GM12801 (cell line): ENCODE measurements around the gene OR52I2.

Experiments
- TF ChIP-seq, protein P1 (sequence below): IDR thresholded peaks from one replicate; pipeline ENCODE4 v1.5.1; 2011; ENCODE audit warnings: control low read depth; ENCODE audit not compliant: insufficient read length; ENCODE audit errors: extremely low read depth

Gene OR52I2

GRCh38 chr11:4578624-4579023 lies 2.9 kb upstream of the OR52I2 start:
- TF ChIP-seq, protein P1, sequence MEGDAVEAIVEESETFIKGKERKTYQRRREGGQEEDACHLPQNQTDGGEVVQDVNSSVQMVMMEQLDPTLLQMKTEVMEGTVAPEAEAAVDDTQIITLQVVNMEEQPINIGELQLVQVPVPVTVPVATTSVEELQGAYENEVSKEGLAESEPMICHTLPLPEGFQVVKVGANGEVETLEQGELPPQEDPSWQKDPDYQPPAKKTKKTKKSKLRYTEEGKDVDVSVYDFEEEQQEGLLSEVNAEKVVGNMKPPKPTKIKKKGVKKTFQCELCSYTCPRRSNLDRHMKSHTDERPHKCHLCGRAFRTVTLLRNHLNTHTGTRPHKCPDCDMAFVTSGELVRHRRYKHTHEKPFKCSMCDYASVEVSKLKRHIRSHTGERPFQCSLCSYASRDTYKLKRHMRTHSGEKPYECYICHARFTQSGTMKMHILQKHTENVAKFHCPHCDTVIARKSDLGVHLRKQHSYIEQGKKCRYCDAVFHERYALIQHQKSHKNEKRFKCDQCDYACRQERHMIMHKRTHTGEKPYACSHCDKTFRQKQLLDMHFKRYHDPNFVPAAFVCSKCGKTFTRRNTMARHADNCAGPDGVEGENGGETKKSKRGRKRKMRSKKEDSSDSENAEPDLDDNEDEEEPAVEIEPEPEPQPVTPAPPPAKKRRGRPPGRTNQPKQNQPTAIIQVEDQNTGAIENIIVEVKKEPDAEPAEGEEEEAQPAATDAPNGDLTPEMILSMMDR = no peak

DNA sequence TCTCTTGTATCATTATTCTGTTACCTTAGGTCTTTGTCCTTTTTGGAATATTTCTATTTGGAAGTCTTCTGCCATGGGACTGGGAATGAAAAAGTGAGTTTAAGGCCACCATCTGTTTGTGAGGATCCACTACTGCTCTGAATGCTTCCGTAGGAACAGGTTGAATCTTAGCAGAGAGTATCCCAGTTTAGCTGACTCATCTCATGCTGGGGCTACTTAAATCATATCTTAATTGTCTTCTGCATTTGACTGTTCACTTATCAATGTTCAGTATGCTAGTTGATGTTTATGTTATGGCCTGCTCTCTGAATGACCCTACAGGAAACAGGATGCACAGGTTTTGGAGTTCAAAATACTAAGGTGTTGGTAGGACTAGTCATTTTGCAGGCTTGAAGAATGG lies 1.4 kb upstream of the OR52I2 start:
- TF ChIP-seq, protein P1 = no peak

- TF ChIP-seq, protein P1 = no peak
Observed at GRCh38 chr11:4589017-4589416, 7.5 kb downstream of the OR52I2 start.

- TF ChIP-seq, protein P1 = no peak
Observed at GRCh38 chr11:4593739-4594138, 12.2 kb downstream of the OR52I2 start, which contains the start of gene OR52I1. Gene OR52I1, plus strand, starts transcription at chr11:4594039. Its CDS starts 0 bp downstream, at chr11:4594039.

GRCh38 chr11:4605057-4605456 lies 23.5 kb downstream of the OR52I2 start:
- TF ChIP-seq, protein P1 = no peak

GRCh38 chr11:4606231-4607015 lies 24.9 kb downstream of the OR52I2 start:
- TF ChIP-seq, protein P1 = no peak

DNA sequence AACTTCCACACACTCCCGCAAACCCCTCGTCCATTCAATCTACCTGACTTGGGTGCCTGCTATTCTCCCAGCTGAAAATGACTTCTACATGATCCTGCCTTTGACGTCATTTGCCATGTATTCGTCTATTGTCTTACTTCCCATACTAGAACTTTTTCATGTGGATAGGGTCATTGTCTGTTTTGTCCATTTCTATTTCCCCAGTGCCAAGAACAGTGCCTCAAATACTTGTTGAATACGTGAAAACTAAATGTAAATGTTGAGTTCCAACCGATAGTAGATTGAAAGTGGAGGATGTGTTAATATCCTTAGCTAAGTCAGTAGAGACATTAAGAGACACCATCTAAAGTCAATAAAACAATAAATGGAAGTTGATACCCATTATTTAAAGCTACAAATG lies 25.6 kb downstream of the OR52I2 start:
- TF ChIP-seq, protein P1 = no peak
